Mucosa of rectum (tissue), 2 donors: ENCODE measurements around the gene CLDN17.

Experiments used
- H3K27ac ChIP-seq, 2 donors: one replicate each; pipeline ENCODE4 v1.7.0; 2013; ENCODE audit warnings: inconsistent platforms in 2 of 2, low read depth in 2 of 2, low read length in 2 of 2
- H3K27me3 ChIP-seq, 2 donors: one replicate each; pipeline ENCODE4 v1.7.0; 2013; ENCODE audit warnings: low read length in 2 of 2; ENCODE audit not compliant: control insufficient read depth in 2 of 2, insufficient read depth in 2 of 2
- H3K36me3 ChIP-seq, 2 donors: one replicate each; pipeline ENCODE4 v1.7.0; 2013; ENCODE audit warnings: low read length in 2 of 2; ENCODE audit not compliant: control insufficient read depth in 2 of 2, insufficient read depth in 2 of 2
- H3K4me1 ChIP-seq, 2 donors: one replicate each; pipeline ENCODE4 v1.7.0; 2013; ENCODE audit warnings: low read length in 2 of 2, mild to moderate bottlenecking in 1 of 2; ENCODE audit not compliant: control insufficient read depth in 2 of 2, insufficient read depth in 2 of 2
- H3K4me3 ChIP-seq, 2 donors: one replicate each; pipeline ENCODE4 v1.7.0; 2013; ENCODE audit warnings: low read length in 2 of 2
- H3K9ac ChIP-seq, 2 donors: one replicate each; pipeline ENCODE4 v1.7.0; 2013; ENCODE audit warnings: low read length in 2 of 2, low read depth in 1 of 2, mild to moderate bottlenecking in 1 of 2
- H3K9me3 ChIP-seq, 2 donors: one replicate each; pipeline ENCODE4 v1.7.0; 2013; ENCODE audit warnings: low read length in 2 of 2; ENCODE audit not compliant: control insufficient read depth in 2 of 2
- donor health status: healthy.
- donor health status: Normal muscosa, but diverticular disease.

CLDN17 gene

DNA sequence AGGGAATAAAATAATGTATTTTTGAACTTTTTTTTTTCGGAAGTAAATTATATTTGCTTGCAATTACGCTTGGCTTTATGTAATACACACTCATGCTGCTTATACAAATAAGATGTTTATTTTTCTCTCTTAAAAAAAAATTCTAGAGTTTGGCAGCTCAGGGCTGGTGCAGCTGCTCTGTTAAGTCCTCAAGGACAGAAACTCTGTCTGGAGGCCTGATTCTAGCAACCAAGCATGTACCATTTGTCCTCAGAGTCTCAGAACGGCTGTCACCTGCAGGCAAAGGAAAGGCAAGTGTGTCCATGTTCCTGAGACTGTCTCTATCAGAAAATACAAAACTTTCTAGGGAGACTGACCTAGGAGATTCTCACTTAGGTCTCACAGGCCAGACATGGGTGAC lies 23.2 kb upstream of the CLDN17 start:
- Histone ChIP-seq H3K36me3 (no peaks in the 10 kb centered on the region), H3K27me3 (no peaks in the 10 kb centered on the region), H3K9ac (no peak overlapping the region), H3K4me3 (no peak overlapping the region), H3K9me3 (no peaks in the 10 kb centered on the region), H3K27ac (no peak overlapping the region), H3K4me1 (peaks cover 0 to 12% of the 10 kb centered on the region in 2 donors)

- H3K36me3 ChIP-seq: no peaks in the 10 kb centered on the region
- H3K9ac ChIP-seq: no peak overlapping the region
- H3K27me3 ChIP-seq: no peaks in the 10 kb centered on the region
- peak overlapping the region in 1 of 2 donors; percentile 25 for H3K27ac ChIP-seq
- no peaks in the 10 kb centered on the region for H3K9me3 ChIP-seq
- no peak overlapping the region for H3K4me3 ChIP-seq
- H3K4me1 ChIP-seq: peaks cover 0 to 9% of the 10 kb centered on the region in 2 donors
Measured at GRCh38 chr21:30186242-30186641, 19.6 kb upstream of the CLDN17 start.

- no peak overlapping the region for H3K9ac ChIP-seq
- no peaks in the 10 kb centered on the region for H3K36me3 ChIP-seq
- H3K4me3 ChIP-seq: no peak overlapping the region
- H3K9me3 ChIP-seq: no peaks in the 10 kb centered on the region
- no peaks in the 10 kb centered on the region for H3K27me3 ChIP-seq
- no peaks in the 10 kb centered on the region for H3K4me1 ChIP-seq
- no peak overlapping the region for H3K27ac ChIP-seq
Measured at GRCh38 chr21:30168086-30168485, 1.5 kb upstream of the CLDN17 start.

GRCh38 chr21:30166171-30166570 lies 434 bp downstream of the CLDN17 start:
- Histone ChIP-seq H3K4me1 (no peaks in the 10 kb centered on the region), H3K9ac (no peak overlapping the region), H3K4me3 (no peak overlapping the region), H3K27me3 (no peaks in the 10 kb centered on the region), H3K36me3 (no peaks in the 10 kb centered on the region), H3K9me3 (no peaks in the 10 kb centered on the region), H3K27ac (no peak overlapping the region)

- Histone ChIP-seq H3K27ac (no peak overlapping the region), H3K4me3 (no peak overlapping the region), H3K36me3 (no peaks in the 10 kb centered on the region), H3K27me3 (no peaks in the 10 kb centered on the region), H3K4me1 (no peaks in the 10 kb centered on the region), H3K9me3 (no peaks in the 10 kb centered on the region), H3K9ac (no peak overlapping the region)
Measured at GRCh38 chr21:30164796-30165195, 1.8 kb downstream of the CLDN17 start.

DNA sequence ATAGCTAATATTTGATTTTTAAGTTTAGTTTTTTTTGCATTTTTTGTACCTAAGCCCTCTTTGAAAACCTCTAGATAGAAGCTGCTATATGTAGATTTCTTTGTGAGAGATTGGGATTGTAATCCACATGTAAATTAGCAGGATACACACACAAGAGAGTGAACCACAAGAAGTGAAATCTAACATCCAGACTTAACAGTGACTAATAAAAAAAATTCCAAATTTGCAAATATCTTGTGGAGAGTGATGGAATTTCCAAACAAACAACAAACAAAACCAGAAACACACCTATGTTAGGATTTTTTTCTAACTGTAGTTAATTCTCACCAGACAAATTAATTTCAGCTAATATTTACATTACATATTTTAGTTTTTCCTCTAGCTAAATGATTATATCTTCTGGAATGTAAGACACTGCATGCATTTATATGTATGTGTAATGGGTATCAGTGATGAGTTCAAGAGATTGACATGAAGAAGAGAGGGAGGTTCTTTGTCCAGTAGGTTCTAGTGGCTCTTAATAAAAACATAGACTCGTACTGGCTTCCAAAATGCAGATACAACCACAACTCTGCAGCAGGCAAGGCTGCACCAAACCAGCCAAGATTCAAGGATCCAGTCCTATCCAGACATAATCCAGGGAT lies 12.8 kb downstream of the CLDN17 start:
- no peak overlapping the region for H3K27ac ChIP-seq
- no peak overlapping the region for H3K4me3 ChIP-seq
- H3K4me1 ChIP-seq: no peaks in the 10 kb centered on the region
- peaks cover 0 to 3% of the 10 kb centered on the region in 2 donors for H3K9me3 ChIP-seq
- H3K27me3 ChIP-seq: no peaks in the 10 kb centered on the region
- no peaks in the 10 kb centered on the region for H3K36me3 ChIP-seq
- H3K9ac ChIP-seq: no peak overlapping the region

GRCh38 chr21:30152792-30153191 lies 13.8 kb downstream of the CLDN17 start:
- Histone ChIP-seq H3K27ac (no peak overlapping the region), H3K27me3 (no peaks in the 10 kb centered on the region), H3K9me3 (peaks cover 0 to 3% of the 10 kb centered on the region in 2 donors), H3K36me3 (no peaks in the 10 kb centered on the region), H3K4me1 (no peaks in the 10 kb centered on the region), H3K4me3 (no peak overlapping the region), H3K9ac (no peak overlapping the region)

- peaks cover 0 to 3% of the 10 kb centered on the region in 2 donors for H3K9me3 ChIP-seq
- H3K4me1 ChIP-seq: no peaks in the 10 kb centered on the region
- H3K27me3 ChIP-seq: no peaks in the 10 kb centered on the region
- no peaks in the 10 kb centered on the region for H3K36me3 ChIP-seq
- no peak overlapping the region for H3K4me3 ChIP-seq
- H3K9ac ChIP-seq: no peak overlapping the region
- H3K27ac ChIP-seq: no peak overlapping the region
Measured at GRCh38 chr21:30148906-30149305, 17.7 kb downstream of the CLDN17 start.

DNA sequence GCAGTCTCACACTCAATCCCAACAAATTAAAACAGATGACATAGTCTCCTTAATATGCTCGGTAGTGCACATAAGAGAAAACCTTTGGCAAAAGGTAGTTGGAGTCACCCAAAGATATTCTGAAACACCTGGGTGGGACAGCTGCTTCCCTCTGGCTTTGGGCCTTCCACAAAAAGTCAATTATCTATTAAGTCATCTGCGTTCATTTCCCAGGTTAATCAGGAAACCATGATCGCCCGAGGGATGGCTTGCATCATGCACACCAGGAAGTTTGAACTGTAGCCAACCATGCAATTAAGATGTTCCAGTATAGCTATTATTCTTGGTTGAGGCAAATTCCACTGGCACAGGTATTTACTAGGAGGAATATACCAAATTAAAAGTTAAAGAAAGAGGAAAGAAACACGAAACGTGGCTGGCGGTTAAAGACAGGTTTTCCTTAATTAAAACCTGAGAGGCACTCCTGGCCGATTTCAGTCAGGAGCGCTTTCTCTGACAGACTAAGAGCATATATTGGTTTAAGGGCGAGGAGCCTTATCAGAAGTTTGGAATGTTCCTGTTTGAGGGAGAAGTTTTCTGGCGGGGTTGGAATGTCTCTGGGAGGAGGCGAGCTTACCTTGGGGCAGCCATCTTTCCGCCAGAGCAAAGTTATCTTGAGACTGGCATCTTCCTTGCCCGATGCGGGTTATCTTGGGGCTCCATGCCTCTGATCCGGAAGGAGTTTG lies 19.9 kb downstream of the CLDN17 start:
- Histone ChIP-seq H3K4me3 (no peak overlapping the region), H3K27me3 (no peaks in the 10 kb centered on the region), H3K27ac (no peak overlapping the region), H3K4me1 (no peaks in the 10 kb centered on the region), H3K9me3 (peaks cover 0 to 3% of the 10 kb centered on the region in 2 donors), H3K36me3 (no peaks in the 10 kb centered on the region), H3K9ac (no peak overlapping the region)

- H3K9me3 ChIP-seq: no peaks in the 10 kb centered on the region
- no peaks in the 10 kb centered on the region for H3K36me3 ChIP-seq
- H3K9ac ChIP-seq: no peak overlapping the region
- no peak overlapping the region for H3K27ac ChIP-seq
- H3K27me3 ChIP-seq: no peaks in the 10 kb centered on the region
- no peaks in the 10 kb centered on the region for H3K4me1 ChIP-seq
- no peak overlapping the region for H3K4me3 ChIP-seq
Measured at GRCh38 chr21:30138483-30138882, 28.1 kb downstream of the CLDN17 start.
